Measurements from ENCODE around the gene HIPK2.

DNA sequence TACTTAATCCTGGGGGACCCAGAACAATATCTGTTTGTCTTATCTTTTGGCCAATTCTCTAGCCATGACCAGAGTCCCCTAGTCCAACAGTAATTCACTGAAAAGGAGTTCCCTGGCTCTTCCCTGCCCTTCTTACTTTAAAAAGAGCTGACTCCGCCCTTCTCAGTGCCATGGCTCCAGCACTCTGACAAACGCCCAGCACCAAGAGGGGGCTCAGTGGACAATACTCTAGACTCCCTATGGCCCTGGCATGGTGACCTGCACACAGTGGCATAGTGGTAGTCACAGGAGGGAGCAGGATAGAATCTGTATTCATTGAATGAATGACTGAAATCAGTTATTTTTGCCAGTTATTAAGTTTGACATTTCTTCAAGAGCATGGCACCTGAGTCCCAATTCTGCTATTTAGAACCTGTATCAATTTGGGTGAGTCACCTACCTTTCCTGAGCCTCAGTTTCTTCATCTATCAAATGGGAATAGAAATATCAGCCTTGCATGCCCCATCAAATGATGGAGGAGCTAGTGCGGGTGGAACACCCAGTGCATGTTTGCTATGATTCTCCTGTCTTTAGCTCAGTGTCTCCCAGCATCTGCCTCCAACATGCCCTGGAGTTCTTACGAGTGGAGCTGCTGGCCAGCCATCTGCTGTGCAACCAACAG lies 184.9 kb downstream of the HIPK2 start:
- TF ChIP-seq, protein P1, sequence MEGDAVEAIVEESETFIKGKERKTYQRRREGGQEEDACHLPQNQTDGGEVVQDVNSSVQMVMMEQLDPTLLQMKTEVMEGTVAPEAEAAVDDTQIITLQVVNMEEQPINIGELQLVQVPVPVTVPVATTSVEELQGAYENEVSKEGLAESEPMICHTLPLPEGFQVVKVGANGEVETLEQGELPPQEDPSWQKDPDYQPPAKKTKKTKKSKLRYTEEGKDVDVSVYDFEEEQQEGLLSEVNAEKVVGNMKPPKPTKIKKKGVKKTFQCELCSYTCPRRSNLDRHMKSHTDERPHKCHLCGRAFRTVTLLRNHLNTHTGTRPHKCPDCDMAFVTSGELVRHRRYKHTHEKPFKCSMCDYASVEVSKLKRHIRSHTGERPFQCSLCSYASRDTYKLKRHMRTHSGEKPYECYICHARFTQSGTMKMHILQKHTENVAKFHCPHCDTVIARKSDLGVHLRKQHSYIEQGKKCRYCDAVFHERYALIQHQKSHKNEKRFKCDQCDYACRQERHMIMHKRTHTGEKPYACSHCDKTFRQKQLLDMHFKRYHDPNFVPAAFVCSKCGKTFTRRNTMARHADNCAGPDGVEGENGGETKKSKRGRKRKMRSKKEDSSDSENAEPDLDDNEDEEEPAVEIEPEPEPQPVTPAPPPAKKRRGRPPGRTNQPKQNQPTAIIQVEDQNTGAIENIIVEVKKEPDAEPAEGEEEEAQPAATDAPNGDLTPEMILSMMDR (conservative IDR thresholded peaks at IDR 0.05 in 1 of 2, IDR thresholded peaks at IDR 0.05 in 1 of 2; ENCODE audit: extremely low read depth in 1 of 2, insufficient read depth in 1 of 2, low read depth in 1 of 2, low read length in 2 of 2), result no peak
- no peak for TF ChIP-seq EZH2 (IDR thresholded peaks at IDR 0.05; ENCODE audit: borderline replicate concordance, low read length)
